AG09319 (cell line): Measurements from ENCODE around the gene TUBGCP5.
"Not testable (repeated sequence)": the region's sequence is repeated elsewhere in the genome, so short reads cannot be mapped to it uniquely, and the experiment has no call there.

Experiments used
- DNase-seq: peaks from one replicate; pipeline ENCODE4 v3.0.0-alpha.2; 2010; ENCODE audit warnings: low read depth; ENCODE audit errors: extremely low read depth
- TF ChIP-seq, protein P1 (sequence below): IDR thresholded peaks from 2 replicates; pipeline ENCODE4 v1.5.1; 2011; ENCODE audit warnings: low read depth, mild to moderate bottlenecking, inconsistent platforms, low read length, moderate library complexity

The TUBGCP5 gene

DNA sequence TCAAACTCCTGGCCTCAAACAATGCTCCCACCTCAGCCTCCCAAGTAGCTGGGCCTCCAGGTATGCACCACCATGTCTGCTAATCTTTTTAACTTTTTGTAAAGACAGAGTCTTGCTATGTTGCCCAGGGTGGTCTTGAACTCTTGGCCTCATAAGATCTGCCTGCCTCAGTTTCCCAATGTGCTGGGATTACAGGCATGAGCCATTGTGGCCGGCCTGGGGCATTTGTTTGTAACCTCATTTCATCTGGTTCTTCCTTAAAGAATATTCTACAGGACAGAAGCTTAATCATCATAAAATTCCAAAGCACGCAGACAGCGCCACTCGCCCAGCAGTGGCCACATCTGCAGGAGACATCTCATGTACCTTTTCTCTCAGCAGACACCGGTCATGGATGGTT, 35.6 kb downstream of the TUBGCP5 start:
- TF ChIP-seq, protein P1, sequence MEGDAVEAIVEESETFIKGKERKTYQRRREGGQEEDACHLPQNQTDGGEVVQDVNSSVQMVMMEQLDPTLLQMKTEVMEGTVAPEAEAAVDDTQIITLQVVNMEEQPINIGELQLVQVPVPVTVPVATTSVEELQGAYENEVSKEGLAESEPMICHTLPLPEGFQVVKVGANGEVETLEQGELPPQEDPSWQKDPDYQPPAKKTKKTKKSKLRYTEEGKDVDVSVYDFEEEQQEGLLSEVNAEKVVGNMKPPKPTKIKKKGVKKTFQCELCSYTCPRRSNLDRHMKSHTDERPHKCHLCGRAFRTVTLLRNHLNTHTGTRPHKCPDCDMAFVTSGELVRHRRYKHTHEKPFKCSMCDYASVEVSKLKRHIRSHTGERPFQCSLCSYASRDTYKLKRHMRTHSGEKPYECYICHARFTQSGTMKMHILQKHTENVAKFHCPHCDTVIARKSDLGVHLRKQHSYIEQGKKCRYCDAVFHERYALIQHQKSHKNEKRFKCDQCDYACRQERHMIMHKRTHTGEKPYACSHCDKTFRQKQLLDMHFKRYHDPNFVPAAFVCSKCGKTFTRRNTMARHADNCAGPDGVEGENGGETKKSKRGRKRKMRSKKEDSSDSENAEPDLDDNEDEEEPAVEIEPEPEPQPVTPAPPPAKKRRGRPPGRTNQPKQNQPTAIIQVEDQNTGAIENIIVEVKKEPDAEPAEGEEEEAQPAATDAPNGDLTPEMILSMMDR, result no peak; the same call in 1 of the 2 replicates

DNA sequence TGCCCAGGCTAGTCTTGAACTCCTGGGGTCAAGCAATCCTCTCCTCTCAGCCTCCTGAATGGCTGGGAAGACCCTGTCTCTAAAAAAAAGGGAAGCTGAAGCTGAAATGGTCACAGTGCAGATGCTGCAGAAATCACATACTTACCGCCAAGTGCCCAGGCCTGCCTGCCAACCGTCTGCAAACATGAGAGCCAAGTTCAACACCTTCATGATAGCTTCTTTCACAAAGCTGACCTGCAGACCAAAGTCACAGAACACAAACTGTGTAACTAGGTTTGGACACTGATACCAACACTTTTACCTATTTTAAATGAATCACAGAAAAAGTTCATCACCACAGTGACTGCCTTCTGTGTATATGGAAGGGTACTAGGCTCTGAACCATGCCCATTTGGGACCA, 36.4 kb downstream of the TUBGCP5 start:
- TF ChIP-seq, protein P1, result no peak
- DNase-seq, result no peak

More for the DNA sequence above, 35.6 kb downstream of the TUBGCP5 start:
- DNase-seq, result no peak

DNA sequence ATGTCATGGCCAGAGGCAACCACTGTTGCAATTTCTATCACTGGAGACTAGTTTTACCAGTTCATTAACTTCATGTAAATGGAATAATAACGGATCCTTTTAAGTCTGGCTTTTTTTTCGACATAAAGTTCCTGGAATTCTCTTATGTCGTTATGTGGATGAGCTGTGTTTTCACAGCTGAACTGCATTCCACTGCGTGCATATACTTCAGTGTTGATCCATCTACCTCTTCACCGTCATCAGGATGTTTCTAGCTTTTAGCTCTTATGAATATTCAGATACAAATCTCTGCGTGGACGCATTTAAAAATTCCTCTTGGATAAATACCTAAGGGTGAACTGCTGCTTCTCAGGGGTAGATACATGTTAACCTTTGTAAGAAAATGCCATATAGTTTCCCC, 43.6 kb downstream of the TUBGCP5 start:
- TF ChIP-seq, protein P1, result no peak
- no peak for DNase-seq

DNA sequence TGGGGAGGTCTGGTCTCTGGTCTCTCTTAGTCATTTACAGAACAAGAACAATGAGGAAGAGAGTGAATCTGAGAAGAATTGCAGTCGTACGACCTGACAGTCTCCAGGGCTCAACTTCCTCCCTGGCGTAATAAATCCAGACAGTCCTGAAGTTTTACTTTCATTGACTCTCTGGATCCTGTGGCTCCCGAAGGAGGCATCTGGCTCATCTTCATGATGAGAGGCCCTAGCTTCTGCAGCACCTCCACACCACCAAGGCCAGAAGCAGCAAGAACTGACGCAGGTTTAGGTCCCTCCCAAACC, 47.4 kb downstream of the TUBGCP5 start:
- DNase-seq, result no peak

DNA sequence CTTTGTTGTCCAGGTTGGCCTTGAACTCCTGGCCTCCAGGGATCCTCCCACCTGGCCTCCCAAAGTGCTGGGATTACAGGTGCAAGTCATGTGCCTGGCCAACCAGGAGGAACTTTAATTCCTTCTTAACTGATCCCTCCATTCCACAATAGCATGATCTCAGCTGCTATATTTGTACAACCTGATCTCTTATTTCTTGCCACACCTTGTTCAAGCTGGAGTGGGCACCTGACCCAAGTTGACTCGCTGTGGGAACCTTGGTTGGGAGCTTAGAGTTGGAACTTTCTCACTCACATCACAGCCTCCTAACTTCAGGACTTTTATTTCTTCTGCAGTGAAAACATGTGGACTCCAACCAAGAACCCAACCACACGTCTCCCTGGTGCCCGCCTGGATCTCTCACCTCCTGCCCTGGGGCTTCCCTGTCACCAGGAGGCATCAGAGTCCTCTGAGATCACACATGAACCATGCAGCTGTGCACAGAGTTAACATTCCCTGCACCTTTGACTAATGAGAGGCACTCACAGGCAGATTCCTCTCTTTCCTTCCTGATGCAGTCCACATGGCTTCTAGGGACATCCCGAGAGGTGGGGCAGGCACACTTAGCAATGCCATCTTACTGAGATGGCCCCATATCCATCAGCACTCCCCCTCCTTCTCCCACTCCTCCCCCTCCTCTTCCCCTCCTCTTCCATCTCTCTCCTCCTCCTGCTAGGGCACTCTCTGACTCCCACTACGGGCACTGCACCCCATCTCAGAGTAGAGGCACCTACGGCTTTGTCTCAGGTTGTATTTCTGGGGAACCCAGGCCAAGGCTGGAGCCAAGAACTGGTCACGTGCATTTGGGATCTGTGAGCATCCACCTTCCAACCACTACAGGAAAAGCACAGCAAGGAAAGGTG, 49.5 kb downstream of the TUBGCP5 start:
- TF ChIP-seq, protein P1, result no peak
- DNase-seq, result no peak

More for the DNA sequence above, 47.4 kb downstream of the TUBGCP5 start:
- TF ChIP-seq, protein P1, result no peak

DNA sequence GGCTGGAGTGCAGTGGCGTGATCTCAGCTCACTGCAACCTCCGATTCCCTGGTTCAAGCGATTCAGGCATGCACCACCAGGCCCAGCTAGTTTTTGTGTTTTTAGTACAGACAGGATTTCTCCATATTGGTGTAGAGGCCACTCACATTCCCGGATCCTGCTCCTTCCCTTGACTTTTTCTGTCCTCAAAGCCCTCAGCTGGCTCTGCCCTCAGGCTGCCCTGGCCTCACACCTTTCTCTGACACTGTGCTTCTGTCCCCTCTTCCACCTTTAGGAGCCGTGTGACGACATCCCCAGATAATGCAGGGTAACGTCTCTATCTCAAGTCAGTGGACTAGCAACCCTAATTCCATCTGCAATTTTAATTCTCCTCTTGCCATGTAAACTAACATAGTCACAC, 50.6 kb downstream of the TUBGCP5 start:
- DNase-seq, result no peak
- TF ChIP-seq, protein P1, result no peak

DNA sequence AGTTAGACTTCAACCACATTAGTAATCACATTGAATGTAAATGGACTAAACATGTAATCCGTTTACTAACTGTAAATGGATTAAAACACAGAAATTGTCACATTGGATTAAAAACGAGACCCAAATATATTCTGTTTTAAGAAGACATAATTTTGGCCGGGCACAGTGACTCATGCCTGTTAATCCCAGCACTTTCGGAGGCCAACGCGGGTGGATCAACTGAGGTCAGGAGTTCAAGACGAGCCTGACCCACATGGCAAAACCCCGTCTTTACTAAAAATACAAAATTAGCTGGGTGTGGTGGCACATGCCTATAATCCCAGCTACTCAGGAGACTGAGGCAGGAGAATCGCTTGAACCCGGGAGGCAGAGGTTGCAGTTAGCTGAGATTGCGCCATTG, 57.4 kb downstream of the TUBGCP5 start:
- not testable (repeated sequence) for DNase-seq
